PFSK-1 (cell line): Measurements from ENCODE around the gene CYTH4.

Experiments
- FOXP2 ChIP-seq: optimal IDR thresholded peaks from 2 replicates; pipeline ENCODE3; 2011; ENCODE audit warnings: borderline replicate concordance, control low read depth, inconsistent platforms; ENCODE audit not compliant: insufficient read depth; ENCODE audit errors: extremely low read length, extremely low read depth
- POLR2AphosphoS5 ChIP-seq: IDR thresholded peaks from 2 replicates; pipeline ENCODE4 v1.6.1; 2012; ENCODE audit warnings: low read depth, mild to moderate bottlenecking, control low read depth, low read length, moderate library complexity
- REST ChIP-seq, 2 experiments: IDR thresholded peaks; 2 replicates each; pipeline versions ENCODE4 v1.6.1 to v1.8.0; 2011 to 2012; ENCODE audit warnings: low read depth in 2 of 2, low read length in 2 of 2, control low read depth in 1 of 2, inconsistent platforms in 1 of 2, mild to moderate bottlenecking in 1 of 2, moderate library complexity in 1 of 2; ENCODE audit not compliant: insufficient read depth in 1 of 2
- SIN3A ChIP-seq: IDR thresholded peaks from 2 replicates; pipeline ENCODE4 v1.6.1; 2012; ENCODE audit warnings: mild to moderate bottlenecking, low read length, moderate library complexity, borderline replicate concordance; ENCODE audit not compliant: insufficient read depth
- TAF1 ChIP-seq: IDR thresholded peaks from 2 replicates; pipeline ENCODE4 v1.6.1; 2012; ENCODE audit warnings: low read length, control low read depth, borderline replicate concordance; ENCODE audit not compliant: insufficient read depth

The CYTH4 gene

GRCh38 chr22:37281646-37282384, 493 bp upstream of the CYTH4 start:
- TF ChIP-seq REST (IDR thresholded peaks at IDR 0.05; ENCODE audit: insufficient read depth in 1 of 2, low read depth in 2 of 2, low read length in 2 of 2) (no peak), POLR2AphosphoS5 (no peak), TAF1 (no peak), SIN3A (no peak), FOXP2 (no peak)

GRCh38 chr22:37283393-37283937, 1.2 kb downstream of the CYTH4 start:
- TF ChIP-seq SIN3A (no peak), POLR2AphosphoS5 (no peak), TAF1 (no peak), REST (IDR thresholded peaks at IDR 0.05; ENCODE audit: insufficient read depth in 1 of 2, low read depth in 2 of 2, low read length in 2 of 2) (no peak), FOXP2 (no peak)

GRCh38 chr22:37284126-37284804, 2.0 kb downstream of the CYTH4 start:
- no peak for TF ChIP-seq POLR2AphosphoS5
- TF ChIP-seq SIN3A = no peak
- TF ChIP-seq REST (IDR thresholded peaks at IDR 0.05; ENCODE audit: insufficient read depth in 1 of 2, low read depth in 2 of 2, low read length in 2 of 2) = no peak
- no peak for TF ChIP-seq TAF1
- no peak for TF ChIP-seq FOXP2

GRCh38 chr22:37284805-37285355, 2.6 kb downstream of the CYTH4 start:
- TF ChIP-seq POLR2AphosphoS5 (no peak), SIN3A (no peak), REST (IDR thresholded peaks at IDR 0.05; ENCODE audit: insufficient read depth in 1 of 2, low read depth in 2 of 2, low read length in 2 of 2) (no peak), FOXP2 (no peak), TAF1 (no peak)
